ENCODE measurements around the gene HAVCR1.

GRCh38 chr5:157047898-157048297 is 11.0 kb downstream of the HAVCR1 start:
- TF ChIP-seq POLR2A (IDR thresholded peaks at IDR 0.05; ENCODE audit: low read length): no peak
- TF ChIP-seq GATA1 (IDR thresholded peaks at IDR 0.05; ENCODE audit: low read depth, low read length): no peak

Data from erythroblast (primary cell).